GM21515 (cell line): ENCODE data around the gene SUPV3L1.
"Not testable (repeated sequence)": the region's sequence is repeated elsewhere in the genome, so short reads cannot be mapped to it uniquely, and the experiment has no call there.

Experiments
- ATAC-seq: cut with Tn5 transposase; IDR thresholded peaks from one replicate; pipeline ENCODE4 v1.9.1; 2021; ENCODE audit not compliant: unreplicated experiment

SUPV3L1 gene

DNA sequence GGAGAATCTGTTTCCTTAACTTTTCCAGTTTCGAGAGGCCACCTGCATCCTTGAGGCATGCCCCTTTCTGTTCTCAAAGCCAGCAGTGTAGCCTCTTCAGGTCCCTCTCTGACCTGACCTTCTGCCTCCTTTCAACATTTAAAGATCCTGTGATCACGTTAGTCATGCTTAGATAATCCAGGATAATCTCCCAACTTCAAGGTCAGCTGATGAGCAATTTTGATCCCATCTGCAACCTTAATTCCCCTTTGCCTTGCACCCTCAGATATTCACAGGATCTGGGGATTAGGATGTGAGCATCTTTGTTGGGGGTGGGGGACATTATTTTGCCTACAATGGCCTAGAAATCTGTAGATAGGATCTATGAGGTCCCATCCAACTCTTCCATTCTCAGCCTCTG is 48.1 kb downstream of the SUPV3L1 start:
- ATAC-seq: no peak

DNA sequence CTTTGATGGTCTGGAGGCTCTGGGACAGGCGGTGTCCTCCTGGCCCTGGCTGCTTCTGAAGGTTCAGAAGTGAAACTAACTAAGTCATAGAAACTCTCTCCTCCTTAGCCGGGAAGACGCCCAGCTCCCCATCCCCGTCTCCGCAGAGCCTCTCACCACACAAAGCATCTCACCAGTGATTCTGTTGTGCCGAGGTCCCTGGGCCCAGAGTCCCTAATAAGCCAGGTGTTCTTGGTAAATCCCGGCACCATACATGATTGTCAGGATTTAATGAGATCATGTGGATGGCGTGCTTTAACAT is 49.5 kb downstream of the SUPV3L1 start:
- no peak for ATAC-seq

DNA sequence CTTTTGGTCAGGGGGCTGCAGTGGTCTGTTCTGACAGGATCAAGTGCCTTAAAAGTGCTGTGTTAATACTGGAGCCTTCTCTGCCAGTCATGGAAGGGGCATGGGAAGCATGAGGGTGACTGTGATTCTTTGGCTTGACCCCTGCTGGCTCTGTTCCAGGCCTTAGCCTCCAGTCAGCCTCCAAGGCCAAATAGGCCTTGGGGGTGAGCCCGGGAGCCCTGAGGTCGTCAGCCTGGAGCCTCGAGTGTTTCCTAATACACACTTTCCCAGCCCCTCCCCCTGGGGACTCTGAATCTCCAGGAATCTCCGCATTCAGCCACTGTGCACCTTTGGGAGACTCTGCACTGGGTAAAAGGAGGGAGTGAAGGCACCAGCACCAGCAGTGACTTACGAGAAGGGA is 50.1 kb downstream of the SUPV3L1 start:
- no peak for ATAC-seq

DNA sequence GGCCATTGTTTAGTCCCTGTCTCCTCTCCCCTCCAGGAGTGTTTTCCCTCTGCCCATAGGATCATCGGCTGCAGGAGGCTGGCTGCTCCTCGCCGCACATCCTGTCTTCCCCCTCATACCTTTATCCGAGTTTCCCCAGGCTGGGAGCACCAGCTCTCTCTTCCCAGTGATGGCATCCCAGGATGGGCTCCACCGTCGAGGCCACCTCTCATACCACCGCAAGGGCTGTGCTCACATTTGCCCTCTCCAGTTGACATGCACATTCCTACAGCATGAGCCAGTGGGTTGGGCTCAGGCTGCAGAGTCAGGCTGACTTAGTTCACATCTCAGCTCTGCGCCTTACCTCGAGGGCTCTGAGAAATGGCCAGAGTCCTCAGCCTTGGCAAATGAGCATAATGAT is 52.2 kb downstream of the SUPV3L1 start:
- no peak for ATAC-seq

DNA sequence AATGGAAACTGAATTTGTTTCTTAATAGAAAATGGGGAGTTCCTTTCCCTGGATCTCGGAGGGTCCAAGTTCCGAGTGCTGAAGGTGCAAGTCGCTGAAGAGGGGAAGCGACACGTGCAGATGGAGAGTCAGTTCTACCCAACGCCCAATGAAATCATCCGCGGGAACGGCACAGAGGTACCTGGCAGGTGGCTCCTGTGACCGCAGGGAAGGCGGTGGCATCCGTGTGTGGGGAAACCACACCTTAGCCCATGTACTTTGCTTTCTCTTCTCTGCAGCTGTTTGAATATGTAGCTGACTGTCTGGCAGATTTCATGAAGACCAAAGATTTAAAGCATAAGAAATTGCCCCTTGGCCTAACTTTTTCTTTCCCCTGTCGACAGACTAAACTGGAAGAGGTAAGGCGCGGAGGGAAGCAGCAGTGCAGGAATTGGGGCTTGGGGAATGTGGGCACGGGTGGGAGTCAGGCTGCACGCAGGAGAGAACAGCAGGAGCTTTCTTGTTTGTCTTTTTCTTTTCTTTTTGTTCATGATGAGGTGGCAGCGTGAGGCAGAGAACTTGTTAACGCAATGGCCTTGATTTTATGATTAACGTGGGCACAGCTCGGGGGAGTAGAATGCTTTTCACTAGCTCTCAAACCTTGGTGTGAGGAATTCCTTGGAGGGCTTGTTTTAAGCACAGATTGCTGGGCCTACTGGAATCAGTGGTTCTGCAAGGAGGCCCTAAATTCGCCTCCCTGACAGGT is 52.9 kb downstream of the SUPV3L1 start:
- ATAC-seq: no peak

DNA sequence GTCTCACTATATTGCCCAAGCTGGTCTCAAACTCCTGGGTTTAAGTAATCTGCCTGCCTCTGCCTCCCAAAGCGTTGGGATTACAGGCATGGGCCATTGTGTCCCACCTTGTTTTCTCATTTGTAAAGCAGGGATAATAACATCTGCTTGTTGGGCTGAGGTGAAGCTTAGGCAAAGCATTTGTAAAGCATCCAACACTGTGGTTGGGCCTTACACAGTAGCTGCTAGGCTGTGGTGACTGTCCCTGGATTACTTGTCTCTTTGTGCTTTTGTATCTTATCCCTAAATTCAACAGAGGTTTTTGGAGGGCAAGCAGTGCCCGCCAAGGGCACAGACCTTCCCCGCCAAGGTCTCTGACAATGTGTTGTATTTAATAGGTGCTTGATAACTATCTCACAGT is 54.4 kb downstream of the SUPV3L1 start:
- ATAC-seq: no peak

DNA sequence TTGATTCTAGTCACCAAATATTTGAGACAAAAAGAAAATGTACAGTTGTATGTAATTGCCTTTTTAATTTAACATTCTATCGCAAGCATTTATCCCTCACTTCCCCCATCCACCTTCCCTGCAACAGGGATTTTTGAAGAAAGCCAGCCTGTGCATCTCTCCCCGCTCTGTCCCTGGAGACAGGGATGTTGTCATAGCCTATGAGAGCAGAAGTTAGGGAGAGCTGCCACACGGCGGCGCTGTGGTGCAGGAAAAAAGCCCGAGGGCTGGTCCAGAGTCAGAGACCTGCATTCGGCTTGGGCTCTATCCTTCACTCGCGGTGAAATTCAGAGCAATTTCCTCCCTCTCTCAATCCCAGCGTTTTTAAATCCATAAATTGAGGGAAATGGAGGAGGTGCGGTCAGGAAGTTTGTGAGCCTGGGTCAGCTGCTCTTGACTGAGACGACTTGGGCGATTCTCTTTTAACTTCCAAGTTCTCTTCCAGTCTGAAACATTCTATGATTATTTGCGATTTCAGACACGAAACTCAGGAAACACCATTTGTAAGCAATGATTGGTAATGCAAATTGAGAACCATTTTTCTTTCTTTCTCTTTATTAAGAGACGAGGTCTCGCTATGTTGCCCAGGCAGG is 57.6 kb downstream of the SUPV3L1 start:
- peak; percentile 87 for ATAC-seq

DNA sequence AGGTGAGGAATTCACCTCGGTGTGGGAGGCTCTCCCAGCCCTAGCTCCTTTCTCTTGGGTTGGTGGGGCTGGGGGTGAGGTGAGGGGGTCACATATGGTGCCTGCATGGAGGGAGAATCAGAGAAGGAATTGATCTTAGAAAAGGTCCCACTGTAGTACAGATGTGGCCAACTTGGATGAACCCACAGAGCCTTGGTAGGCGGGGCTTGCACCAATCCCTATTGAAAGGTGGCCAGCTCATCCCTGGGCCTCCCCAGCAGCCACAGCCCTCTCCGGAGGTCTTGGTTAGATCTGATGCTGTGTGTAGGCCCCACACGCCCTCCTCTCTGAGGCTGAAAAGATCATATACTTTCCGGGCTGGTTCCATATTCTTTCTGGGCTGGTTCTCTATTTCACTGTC is 59.1 kb downstream of the SUPV3L1 start:
- no peak for ATAC-seq

DNA sequence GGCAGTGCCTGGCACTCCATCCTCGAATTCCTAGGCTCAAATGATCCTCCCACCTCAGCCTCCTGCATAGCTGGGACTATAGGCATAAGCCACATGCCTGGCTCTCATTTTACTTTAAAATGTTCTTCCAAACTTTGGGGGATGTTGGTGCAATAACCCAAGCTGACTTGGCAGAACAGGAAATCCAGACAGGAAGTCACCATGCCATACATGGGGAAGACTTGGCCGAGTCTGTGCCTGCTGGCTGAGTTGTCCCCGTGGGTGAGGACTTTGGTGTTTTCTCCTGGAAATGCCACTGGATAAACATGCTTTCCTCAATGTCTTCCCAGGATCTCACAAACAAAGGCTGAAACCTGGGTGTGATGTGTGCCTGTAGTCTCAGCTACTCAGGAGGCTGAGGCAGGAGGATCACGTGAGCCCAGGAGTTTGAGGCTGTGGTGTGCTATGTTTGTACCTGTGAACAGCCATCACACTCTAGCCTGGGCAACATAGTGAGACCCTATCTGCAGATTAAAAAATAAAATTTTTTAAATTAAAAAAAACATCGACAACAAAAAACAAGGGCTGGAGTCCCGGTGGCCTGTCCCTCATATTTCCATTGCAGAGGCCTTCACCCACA is 59.9 kb downstream of the SUPV3L1 start:
- no peak for ATAC-seq

DNA sequence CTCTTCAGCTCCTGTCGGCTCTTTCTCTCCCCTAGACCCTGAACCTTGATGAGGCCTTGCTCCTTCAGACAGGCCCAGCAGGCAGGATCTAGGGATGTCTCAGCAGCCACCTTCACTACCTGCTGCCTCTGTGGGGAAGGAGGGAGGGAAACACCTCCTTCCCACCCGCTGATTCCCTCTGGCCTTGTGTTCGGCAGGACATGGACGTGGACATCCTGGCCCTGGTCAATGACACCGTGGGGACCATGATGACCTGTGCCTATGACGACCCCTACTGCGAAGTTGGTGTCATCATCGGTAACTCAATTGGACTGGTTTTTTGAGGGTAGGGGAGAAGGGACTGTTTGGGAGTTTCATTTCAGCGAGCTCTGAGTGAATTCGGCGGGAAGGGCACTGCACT is 60.4 kb downstream of the SUPV3L1 start:
- no peak for ATAC-seq

DNA sequence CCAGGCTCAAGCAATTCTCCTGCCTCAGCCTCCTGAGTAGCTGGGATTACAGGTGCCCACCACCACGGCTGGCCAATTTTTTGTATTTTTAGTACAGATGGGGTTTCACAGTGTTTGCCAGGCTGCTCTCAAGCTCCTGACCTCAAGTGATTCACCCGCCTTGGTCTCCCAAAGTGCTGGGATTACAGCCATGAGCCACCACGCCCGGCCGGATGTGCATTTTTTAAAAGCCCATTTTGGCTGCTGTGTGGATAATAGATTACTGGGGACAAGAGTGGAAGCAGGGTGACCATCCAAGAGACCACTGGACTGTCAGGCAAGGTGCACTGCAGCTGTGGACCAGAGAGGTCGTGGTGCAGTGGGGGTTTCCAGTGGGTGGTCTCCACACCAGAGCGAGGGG is 61.5 kb downstream of the SUPV3L1 start:
- ATAC-seq: no peak

DNA sequence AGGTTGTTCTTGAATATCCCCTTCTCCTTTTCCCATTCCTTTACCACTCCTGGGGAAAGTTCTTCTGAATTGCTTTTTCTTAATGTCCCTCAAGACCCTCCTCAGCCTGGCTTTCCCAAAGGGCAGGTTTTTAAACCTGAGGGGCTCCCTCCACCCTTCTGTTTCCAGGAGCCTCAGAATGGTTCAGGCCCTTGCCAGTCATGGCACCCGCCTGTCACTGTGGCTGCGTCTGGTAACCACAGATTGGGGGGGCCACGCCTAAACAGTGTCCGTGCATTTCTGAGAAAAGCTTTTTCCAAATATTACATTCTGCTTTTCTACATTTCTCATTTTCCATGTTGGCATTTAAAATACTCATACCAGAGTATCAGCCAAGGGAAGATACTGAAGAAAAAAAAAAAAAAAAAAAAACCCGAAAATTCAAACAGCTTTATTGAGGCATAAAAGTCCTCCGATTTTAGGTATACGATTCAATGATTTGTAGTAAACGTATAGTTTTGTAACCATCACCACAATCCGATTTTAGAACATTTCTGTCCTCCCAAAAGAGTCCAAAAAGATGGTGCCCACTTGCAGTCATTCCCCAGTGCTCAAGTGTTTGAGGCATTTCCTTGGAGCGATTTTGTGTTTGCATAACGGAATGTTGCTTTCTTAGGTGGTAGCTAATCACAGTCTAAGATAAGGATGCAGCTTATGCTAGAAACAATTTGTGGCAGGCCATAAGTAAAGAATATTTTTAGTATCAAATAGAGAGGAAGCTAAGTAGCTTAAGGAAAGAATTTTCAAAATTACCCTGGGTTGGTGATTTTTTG is 62.2 kb downstream of the SUPV3L1 start:
- no peak for ATAC-seq

DNA sequence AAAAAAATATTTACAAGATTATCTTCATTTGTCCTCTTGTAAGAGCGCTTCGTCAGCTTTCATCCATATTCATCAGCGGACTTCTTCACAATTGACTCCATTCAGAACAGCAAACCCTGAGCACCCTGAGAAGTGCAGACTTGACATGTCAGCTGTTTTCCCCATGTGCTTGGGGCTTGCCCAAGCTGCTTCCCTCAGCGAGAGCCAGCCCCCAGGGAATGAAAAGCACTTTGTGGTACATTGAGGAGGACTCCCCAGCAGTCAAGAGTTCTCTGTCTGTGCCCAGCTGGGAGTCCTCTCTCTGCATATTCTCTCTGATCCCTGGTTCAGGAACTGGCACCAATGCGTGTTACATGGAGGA is 62.8 kb downstream of the SUPV3L1 start:
- no peak for ATAC-seq

DNA sequence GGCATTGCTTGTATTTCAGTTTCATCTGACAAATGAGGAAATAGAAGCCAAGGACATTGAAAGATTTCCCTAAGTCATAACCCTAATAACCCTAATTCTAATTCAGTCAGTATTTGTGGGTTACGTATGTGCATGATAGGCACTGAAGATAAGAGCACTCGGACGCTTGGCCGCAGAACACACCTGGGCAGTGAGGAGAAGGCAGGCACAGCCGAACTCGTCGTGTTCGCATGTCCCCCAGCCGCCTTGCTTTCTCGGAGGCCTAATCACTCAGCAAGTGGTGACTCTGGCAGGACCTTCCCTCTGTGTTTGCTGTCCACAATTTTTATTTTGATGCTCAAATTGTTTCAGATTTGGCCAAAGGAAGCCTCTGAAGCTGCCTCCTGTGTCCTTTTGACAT is 63.8 kb downstream of the SUPV3L1 start:
- no peak for ATAC-seq

DNA sequence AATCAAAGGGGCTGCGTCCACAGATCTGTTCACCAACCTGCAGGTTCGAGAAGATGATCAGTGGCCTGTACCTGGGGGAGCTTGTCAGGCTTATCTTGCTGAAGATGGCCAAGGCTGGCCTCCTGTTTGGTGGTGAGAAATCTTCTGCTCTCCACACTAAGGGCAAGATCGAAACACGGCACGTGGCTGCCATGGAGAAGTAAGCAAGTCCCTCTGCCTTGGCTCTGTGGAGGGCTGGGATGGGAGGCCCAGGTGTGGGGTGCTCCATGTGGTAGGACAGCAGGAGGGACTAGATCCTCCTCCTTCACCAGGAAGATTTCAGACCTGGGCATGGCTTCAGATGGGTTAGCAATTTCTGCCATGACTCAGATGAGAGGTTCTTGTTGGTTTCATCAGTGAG is 66.0 kb downstream of the SUPV3L1 start:
- no peak for ATAC-seq

DNA sequence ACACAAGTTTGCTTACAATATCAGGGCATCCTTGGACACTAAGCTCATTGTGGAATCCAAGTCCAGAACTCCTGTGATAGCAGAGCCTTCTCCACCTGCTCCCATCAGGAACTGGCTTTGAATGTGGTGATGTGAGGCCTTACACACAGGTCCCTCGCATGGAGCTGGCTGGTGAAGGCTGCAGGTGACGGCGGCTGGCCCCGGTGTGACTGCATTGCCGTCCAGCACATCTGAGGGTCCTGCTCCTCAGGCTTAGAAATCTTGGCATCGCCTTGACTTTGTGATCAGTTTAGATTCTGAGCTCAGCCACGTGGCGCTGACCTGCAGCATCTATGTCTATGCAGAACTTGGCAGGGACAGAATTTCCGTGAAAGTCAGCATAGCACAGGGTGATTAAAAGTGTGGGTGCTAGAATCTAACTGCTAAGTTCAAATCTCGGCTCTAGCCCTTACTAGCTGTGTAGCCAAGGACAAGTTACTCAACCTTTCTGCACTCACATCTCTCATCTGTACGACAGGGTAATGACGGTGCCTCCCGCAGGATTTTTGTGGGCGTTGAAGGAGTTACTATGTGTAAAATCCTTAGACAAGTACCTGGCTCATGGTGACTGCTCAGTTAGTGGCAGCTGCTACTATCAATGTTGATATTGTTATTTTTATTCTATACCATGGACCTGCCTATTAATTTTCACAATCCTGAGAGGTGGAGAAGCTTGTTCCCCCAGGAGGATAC is 66.7 kb downstream of the SUPV3L1 start:
- no peak for ATAC-seq

DNA sequence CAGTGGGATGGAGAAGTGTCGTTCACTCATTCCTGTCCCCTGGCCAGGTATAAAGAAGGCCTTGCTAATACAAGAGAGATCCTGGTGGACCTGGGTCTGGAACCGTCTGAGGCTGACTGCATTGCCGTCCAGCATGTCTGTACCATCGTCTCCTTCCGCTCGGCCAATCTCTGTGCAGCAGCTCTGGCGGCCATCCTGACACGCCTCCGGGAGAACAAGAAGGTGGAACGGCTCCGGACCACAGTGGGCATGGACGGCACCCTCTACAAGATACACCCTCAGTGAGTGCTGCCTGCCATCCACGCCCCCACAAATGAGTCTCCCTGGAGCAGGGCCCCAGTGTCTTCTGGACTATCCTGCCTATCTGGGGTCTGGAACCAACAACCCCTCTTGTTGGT is 67.3 kb downstream of the SUPV3L1 start:
- ATAC-seq: no peak

DNA sequence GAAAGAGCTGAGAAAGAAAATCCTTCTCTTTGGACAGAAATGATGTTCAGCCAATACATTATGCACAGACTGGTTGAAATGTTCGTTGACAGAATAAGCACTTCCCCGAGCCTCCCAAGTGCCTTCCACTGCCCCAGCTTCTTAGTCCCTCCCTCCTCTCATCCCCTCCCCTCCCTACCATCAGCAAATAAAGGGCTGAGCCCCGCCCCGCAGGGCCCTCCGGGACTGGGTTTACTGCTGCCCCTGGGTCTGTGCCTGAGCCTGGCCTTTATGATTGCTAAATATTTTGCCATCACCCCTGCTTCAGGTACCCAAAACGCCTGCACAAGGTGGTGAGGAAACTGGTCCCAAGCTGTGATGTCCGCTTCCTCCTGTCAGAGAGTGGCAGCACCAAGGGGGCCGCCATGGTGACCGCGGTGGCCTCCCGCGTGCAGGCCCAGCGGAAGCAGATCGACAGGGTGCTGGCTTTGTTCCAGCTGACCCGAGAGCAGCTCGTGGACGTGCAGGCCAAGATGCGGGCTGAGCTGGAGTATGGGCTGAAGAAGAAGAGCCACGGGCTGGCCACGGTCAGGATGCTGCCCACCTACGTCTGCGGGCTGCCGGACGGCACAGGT is 68.2 kb downstream of the SUPV3L1 start:
- ATAC-seq: no peak

DNA sequence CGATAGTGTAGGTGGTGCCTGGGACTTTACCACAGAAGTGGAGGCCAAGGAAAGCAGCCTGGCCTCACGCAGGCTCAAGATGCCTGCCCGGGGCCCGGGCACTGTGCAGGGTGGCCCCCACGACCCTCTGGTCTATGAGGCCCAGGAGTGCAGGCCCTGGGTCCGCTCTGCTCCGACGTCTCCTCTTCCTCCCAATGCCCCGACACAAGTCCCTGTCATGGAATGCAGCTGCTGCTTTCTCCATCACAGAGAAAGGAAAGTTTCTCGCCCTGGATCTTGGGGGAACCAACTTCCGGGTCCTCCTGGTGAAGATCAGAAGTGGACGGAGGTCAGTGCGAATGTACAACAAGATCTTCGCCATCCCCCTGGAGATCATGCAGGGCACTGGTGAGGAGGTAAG is 70.0 kb downstream of the SUPV3L1 start:
- no peak for ATAC-seq

DNA sequence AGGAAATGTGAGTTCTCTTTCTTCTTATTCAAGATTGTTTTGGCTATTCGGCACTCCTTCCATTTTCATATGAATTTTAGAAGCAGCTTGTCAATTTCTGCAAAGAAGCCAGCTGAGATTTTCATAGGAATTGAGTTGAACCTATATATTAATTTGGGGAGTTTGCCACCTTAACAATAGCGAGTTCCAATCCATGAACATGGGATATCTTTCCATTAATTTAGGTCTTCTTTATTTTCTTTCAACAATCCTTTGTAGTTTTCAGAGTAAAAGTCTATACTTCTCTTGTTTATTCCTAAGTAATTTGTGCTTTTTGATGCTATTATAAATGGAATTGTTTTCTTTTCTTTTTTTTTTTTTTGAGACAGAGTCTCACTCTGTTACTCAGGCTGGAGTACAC is 71.4 kb downstream of the SUPV3L1 start:
- not testable (repeated sequence) for ATAC-seq

DNA sequence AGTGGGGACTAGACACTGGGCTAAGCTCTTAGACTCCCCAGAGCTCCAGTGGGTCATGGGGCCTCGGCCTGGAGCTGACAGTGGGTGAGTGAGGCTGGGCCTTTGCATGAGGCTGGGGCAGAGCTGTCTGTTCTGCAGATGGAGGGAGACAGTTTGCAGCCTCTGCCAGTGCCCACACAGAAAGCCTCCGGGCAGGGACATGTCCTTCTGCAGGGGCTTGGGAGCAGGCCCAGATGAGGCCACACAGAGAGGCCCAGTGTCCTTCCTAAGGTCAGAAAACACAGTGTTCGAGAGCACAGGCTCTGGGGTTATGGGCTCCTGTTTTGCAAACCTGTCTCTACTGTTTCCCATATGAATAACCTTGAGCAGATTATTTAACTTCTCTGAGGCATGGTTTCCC is 73.1 kb downstream of the SUPV3L1 start:
- no peak for ATAC-seq
